ENCODE results near the gene EMILIN3. TPM values are rescaled to one million over a fixed set of nuclear protein-coding genes. Genes with fewer than 3 reads are reported as not detected.

The EMILIN3 gene
- total and polyA plus RNA-seq, 2 experiments from 2014 or later = 0.45 to 2.3 TPM

DNA sequence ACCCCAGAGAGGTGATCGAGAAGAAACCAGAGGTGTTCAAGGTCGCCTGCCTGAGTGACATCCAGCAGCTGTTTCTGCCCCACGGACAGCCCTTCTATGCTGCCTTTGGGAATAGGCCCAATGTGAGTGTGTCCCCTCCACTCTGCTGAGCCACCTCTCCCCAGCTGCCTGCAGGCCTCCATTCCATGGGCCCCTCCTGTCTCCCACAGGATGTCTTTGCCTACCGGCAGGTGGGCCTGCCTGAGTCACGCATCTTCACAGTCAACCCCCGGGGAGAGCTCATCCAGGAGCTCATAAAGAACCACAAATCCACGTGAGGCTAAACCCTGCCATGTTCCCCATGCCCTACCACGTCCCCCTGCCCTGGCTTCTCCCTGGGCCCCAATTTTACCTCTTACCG is 8.4 kb downstream of the EMILIN3 start:
- Histone ChIP-seq H3K9me3 (ENCODE audit: low read depth) (no peaks in the 10 kb centered on the region), H3K36me3 (no peaks in the 10 kb centered on the region), H3K27ac (no peak overlapping the region), H3K4me1 (ENCODE audit: low read depth) (no peaks in the 10 kb centered on the region), H3K27me3 (no peaks in the 10 kb centered on the region), H3K4me3 (no peak overlapping the region)
- TF ChIP-seq CTCF (IDR thresholded peaks at IDR 0.05; ENCODE audit: low read depth, low read length) = no peak
- DNase-seq (ENCODE audit: low read depth in 1 of 2, low spot score in 1 of 2) = no peak

- H3K36me3 ChIP-seq = no peaks in the 10 kb centered on the region
- no peaks in the 10 kb centered on the region for H3K4me1 ChIP-seq (ENCODE audit: low read depth)
- H3K27ac ChIP-seq = no peak overlapping the region
- no peaks in the 10 kb centered on the region for H3K27me3 ChIP-seq
- TF ChIP-seq CTCF (IDR thresholded peaks at IDR 0.05; ENCODE audit: low read depth, low read length) = no peak
- no peak overlapping the region for H3K4me3 ChIP-seq
- no peaks in the 10 kb centered on the region for H3K9me3 ChIP-seq (ENCODE audit: low read depth)
- DNase-seq (ENCODE audit: low read depth in 1 of 2, low spot score in 1 of 2) = no peak
Observed at GRCh38 chr20:41357424-41358163, 9.0 kb downstream of the EMILIN3 start.

- no peaks in the 10 kb centered on the region for H3K4me1 ChIP-seq (ENCODE audit: low read depth)
- no peak for DNase-seq (ENCODE audit: low read depth in 1 of 2, low spot score in 1 of 2)
- H3K27ac ChIP-seq = no peak overlapping the region
- H3K27me3 ChIP-seq = no peaks in the 10 kb centered on the region
- no peak for TF ChIP-seq CTCF (IDR thresholded peaks at IDR 0.05; ENCODE audit: low read depth, low read length)
- no peak overlapping the region for H3K4me3 ChIP-seq
- no peaks in the 10 kb centered on the region for H3K36me3 ChIP-seq
- no peaks in the 10 kb centered on the region for H3K9me3 ChIP-seq (ENCODE audit: low read depth)
Observed at GRCh38 chr20:41356951-41357350, 9.7 kb downstream of the EMILIN3 start.

DNA sequence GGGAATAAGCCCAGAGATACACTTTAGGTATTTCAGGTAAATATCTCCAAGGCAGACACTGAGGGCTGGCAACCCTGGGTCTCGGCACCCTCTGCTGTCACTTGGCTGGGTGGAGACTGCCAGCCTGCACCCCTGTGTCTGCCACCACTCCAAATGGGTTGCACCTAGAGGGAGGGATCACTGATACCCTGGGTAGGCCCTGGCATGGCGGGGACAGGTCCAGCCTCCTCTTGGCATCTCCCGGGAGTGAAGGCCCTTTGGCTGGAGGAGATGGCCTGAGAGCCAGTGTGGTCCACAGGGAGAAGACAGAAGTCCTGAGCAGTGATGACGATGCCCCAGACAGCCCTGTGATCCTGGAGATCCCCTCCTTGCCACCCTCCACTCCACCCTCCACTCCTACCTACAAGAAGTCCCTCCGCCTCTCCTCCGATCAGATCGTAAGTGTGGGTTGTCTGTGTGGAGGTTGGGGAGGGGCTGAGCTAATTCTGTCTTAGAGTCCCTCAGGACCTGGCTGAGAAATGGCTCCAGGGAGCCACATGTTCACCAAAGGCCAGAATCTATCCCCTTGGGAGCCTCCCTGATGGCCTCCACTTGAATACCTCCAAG is 10.9 kb downstream of the EMILIN3 start:
- Histone ChIP-seq H3K27ac (no peak overlapping the region), H3K4me1 (ENCODE audit: low read depth) (no peaks in the 10 kb centered on the region), H3K36me3 (no peaks in the 10 kb centered on the region), H3K9me3 (ENCODE audit: low read depth) (no peaks in the 10 kb centered on the region), H3K27me3 (no peaks in the 10 kb centered on the region), H3K4me3 (no peak overlapping the region)
- TF ChIP-seq CTCF (IDR thresholded peaks at IDR 0.05; ENCODE audit: low read depth, low read length) = no peak
- no peak for DNase-seq (ENCODE audit: low read depth in 1 of 2, low spot score in 1 of 2)

GRCh38 chr20:41355192-41355591 is 11.4 kb downstream of the EMILIN3 start:
- H3K4me1 ChIP-seq (ENCODE audit: low read depth) = no peaks in the 10 kb centered on the region
- no peaks in the 10 kb centered on the region for H3K36me3 ChIP-seq
- H3K27ac ChIP-seq = no peak overlapping the region
- H3K27me3 ChIP-seq = no peaks in the 10 kb centered on the region
- TF ChIP-seq CTCF (IDR thresholded peaks at IDR 0.05; ENCODE audit: low read depth, low read length) = no peak
- H3K4me3 ChIP-seq = no peak overlapping the region
- no peaks in the 10 kb centered on the region for H3K9me3 ChIP-seq (ENCODE audit: low read depth)
- no peak for DNase-seq (ENCODE audit: low read depth in 1 of 2, low spot score in 1 of 2)

Data from cardiac muscle cell (in vitro differentiated cells and primary cell).